GM12878 (cell line): ENCODE measurements around the gene SLC3A2. TPM values are rescaled to one million over a fixed set of nuclear protein-coding genes. Genes with fewer than 3 reads are reported as not detected.

Experiments used
- EED ChIP-seq: sonication (generic); IDR thresholded peaks from 2 replicates; pipeline ENCODE4 v1.6.1; 2016; ENCODE audit warnings: antibody characterized with exemption, low read depth
- ELK1 ChIP-seq: IDR thresholded peaks from 2 replicates; pipeline ENCODE4 v1.6.1; 2012; ENCODE audit warnings: low read depth, low read length, improper control_type of control experiment
- ESRRA ChIP-seq: IDR thresholded peaks from 2 replicates; pipeline ENCODE4 v1.6.1; 2012; ENCODE audit warnings: mild to moderate bottlenecking, low read length, improper control_type of control experiment
- FOXM1 ChIP-seq: IDR thresholded peaks from 2 replicates; pipeline ENCODE4 v1.6.1; 2012; ENCODE audit warnings: low read depth, mild to moderate bottlenecking, inconsistent platforms, low read length, moderate library complexity
- IRF5 ChIP-seq: fragments of 450-650 bp; IDR thresholded peaks from 2 replicates; pipeline ENCODE4 v1.6.1; 2017; ENCODE audit warnings: borderline replicate concordance
- MEF2A ChIP-seq: IDR thresholded peaks from 2 replicates; pipeline ENCODE4 v1.6.1; 2011; ENCODE audit warnings: low read depth, mild to moderate bottlenecking, low read length, moderate library complexity; ENCODE audit not compliant: insufficient read depth
- MEF2B ChIP-seq: fragments of 450-650 bp; IDR thresholded peaks from 2 replicates; pipeline ENCODE4 v1.6.1; 2018; ENCODE audit warnings: mild to moderate bottlenecking, moderate library complexity; ENCODE audit not compliant: partially characterized antibody, poor library complexity, severe bottlenecking
- MLLT1 ChIP-seq: fragments of 450-650 bp; IDR thresholded peaks from 2 replicates; pipeline ENCODE4 v1.6.1; 2016; ENCODE audit warnings: mild to moderate bottlenecking
- MXI1 ChIP-seq: fragments of 150-350 bp; IDR thresholded peaks from 2 replicates; pipeline ENCODE4 v1.6.1; 2011; ENCODE audit warnings: low read depth, mild to moderate bottlenecking, inconsistent platforms, low read length, improper control_type of control experiment
- NFIC ChIP-seq: IDR thresholded peaks from 2 replicates; pipeline ENCODE4 v1.6.1; 2012; ENCODE audit warnings: low read depth, mild to moderate bottlenecking, inconsistent platforms, low read length, moderate library complexity
- NFXL1 ChIP-seq: fragments of 450-650 bp; IDR thresholded peaks from 2 replicates; pipeline ENCODE4 v1.6.1; 2017; ENCODE audit warnings: antibody characterized with exemption, mild to moderate bottlenecking, borderline replicate concordance
- PBX3 ChIP-seq: IDR thresholded peaks from 2 replicates; pipeline ENCODE4 v1.6.1; 2011; ENCODE audit warnings: mild to moderate bottlenecking, low read depth, low read length, moderate library complexity; ENCODE audit not compliant: insufficient replicate concordance
- USF1 ChIP-seq: IDR thresholded peaks from 2 replicates; pipeline ENCODE4 v1.6.1; 2011; ENCODE audit warnings: borderline replicate concordance, low read depth, mild to moderate bottlenecking, moderate library complexity, mixed read lengths, low read length; ENCODE audit not compliant: insufficient read depth; ENCODE audit errors: extremely low read length
- polyA plus RNA-seq, 11 experiments: library from polyadenylated mRNA; depleted of rRNA in 4 of 11; unstranded in 6 of 11; stranded (reverse) in 5 of 11; fragments of >200 nt; fragmentation: Nextera tagmentation in 4 of 11; fragmentation: Illumina TruSeq in 1 of 11; extraction: Ambion mirVana in 4 of 11; extraction: Trizol in 1 of 11; gene quantifications; 1 replicate in 1 of 11; 2 replicates in 10 of 11; pipeline versions ENCODE4 v1.2.1 to v1.2.3, GENCODE V29; 2011 to 2016; ENCODE audit warnings: inconsistent platforms in 2 of 11, missing spikeins in 2 of 11, low read depth in 1 of 11
- total RNA-seq, 4 experiments: library from RNA; depleted of rRNA in 3 of 4; stranded (reverse); fragments of >200 nt in 3 of 4; fragmentation: Illumina TruSeq in 1 of 4; extraction: Trizol in 1 of 4; gene quantifications; 2 replicates each; pipeline versions ENCODE4 v1.2.1 to v1.2.3, GENCODE V29; 2013 to 2021
- TF ChIP-seq, protein P1 (sequence below): fragments of 450-650 bp; IDR thresholded peaks from 2 replicates; pipeline ENCODE4 v1.6.1; 2017; ENCODE audit warnings: mild to moderate bottlenecking, moderate library complexity
- TF ChIP-seq, protein P2 (sequence below): fragments of 450-650 bp; formaldehyde crosslinking; IDR thresholded peaks from 2 replicates; pipeline ENCODE4 v1.4.0; 2022; ENCODE audit warnings: mild to moderate bottlenecking, moderate library complexity

Gene SLC3A2
- total and polyA plus RNA-seq, 10 of the 15 experiments (the other 5 are each of a cell fraction or from before 2014, with no cell fraction given), result 6.9 to 158 (median 106) TPM

DNA sequence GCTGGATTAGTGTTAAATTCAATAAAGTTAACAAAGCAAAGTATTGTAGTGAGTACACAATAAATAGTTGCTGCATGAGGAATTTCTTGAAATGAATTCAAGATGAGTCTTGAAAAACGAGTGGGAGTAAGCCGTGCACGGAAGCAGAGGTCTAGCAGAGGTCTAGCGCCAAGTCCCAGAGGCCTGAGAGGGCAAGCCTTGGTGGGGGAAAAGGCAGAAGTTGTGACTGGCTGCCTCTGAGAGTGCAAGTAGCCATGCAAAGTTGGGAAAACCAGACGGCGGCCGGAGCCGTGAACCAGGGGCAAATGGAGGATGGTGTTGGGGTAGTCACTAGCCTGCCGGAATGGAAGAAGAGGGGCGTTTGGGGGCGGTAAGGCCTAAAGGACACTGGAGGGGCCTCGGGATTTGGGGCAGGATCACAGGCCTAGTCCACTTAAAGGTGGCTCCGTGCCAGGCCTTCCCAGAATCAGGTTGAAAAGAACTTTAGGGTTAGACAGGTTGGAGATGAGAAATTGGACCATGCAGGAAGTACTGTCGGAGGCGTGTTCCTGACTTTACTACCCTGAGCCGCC is 379 bp upstream of the SLC3A2 start (continued):
- TF ChIP-seq, protein P1, sequence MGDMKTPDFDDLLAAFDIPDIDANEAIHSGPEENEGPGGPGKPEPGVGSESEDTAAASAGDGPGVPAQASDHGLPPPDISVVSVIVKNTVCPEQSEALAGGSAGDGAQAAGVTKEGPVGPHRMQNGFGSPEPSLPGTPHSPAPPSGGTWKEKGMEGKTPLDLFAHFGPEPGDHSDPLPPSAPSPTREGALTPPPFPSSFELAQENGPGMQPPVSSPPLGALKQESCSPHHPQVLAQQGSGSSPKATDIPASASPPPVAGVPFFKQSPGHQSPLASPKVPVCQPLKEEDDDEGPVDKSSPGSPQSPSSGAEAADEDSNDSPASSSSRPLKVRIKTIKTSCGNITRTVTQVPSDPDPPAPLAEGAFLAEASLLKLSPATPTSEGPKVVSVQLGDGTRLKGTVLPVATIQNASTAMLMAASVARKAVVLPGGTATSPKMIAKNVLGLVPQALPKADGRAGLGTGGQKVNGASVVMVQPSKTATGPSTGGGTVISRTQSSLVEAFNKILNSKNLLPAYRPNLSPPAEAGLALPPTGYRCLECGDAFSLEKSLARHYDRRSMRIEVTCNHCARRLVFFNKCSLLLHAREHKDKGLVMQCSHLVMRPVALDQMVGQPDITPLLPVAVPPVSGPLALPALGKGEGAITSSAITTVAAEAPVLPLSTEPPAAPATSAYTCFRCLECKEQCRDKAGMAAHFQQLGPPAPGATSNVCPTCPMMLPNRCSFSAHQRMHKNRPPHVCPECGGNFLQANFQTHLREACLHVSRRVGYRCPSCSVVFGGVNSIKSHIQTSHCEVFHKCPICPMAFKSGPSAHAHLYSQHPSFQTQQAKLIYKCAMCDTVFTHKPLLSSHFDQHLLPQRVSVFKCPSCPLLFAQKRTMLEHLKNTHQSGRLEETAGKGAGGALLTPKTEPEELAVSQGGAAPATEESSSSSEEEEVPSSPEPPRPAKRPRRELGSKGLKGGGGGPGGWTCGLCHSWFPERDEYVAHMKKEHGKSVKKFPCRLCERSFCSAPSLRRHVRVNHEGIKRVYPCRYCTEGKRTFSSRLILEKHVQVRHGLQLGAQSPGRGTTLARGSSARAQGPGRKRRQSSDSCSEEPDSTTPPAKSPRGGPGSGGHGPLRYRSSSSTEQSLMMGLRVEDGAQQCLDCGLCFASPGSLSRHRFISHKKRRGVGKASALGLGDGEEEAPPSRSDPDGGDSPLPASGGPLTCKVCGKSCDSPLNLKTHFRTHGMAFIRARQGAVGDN, result no peak; the same call in 1 of the 2 replicates
- no peak for TF ChIP-seq ESRRA
- no peak for TF ChIP-seq PBX3
- no peak for TF ChIP-seq MEF2A
- no peak for TF ChIP-seq NFIC
- TF ChIP-seq USF1, result no peak
- TF ChIP-seq MLLT1, result no peak
- TF ChIP-seq, protein P2, sequence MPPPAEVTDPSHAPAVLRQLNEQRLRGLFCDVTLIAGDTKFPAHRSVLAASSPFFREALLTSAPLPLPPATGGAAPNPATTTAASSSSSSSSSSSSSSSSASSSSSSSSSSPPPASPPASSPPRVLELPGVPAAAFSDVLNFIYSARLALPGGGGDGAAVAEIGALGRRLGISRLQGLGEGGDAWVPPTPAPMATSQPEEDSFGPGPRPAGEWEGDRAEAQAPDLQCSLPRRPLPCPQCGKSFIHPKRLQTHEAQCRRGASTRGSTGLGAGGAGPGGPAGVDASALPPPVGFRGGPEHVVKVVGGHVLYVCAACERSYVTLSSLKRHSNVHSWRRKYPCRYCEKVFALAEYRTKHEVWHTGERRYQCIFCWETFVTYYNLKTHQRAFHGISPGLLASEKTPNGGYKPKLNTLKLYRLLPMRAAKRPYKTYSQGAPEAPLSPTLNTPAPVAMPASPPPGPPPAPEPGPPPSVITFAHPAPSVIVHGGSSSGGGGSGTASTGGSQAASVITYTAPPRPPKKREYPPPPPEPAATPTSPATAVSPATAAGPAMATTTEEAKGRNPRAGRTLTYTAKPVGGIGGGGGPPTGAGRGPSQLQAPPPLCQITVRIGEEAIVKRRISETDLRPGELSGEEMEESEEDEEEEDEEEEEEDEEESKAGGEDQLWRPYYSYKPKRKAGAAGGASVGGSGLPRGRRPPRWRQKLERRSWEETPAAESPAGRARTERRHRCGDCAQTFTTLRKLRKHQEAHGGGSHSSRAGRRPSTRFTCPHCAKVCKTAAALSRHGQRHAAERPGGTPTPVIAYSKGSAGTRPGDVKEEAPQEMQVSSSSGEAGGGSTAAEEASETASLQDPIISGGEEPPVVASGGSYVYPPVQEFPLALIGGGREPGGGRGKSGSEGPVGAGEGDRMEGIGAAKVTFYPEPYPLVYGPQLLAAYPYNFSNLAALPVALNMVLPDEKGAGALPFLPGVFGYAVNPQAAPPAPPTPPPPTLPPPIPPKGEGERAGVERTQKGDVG (CRISPR knock-in tag), result no peak
- TF ChIP-seq FOXM1, result no peak; the same call in 1 of the 2 replicates
- no peak for TF ChIP-seq IRF5
- peak; percentile 29 for TF ChIP-seq MEF2B
- TF ChIP-seq EED, result no peak
- TF ChIP-seq ELK1, result no peak
- TF ChIP-seq MXI1, result no peak
- TF ChIP-seq NFXL1, result no peak
